Hair follicle dermal papilla cell (primary cell): ENCODE results near the gene RBM12. TPM values are rescaled to one million over a fixed set of nuclear protein-coding genes. Genes with fewer than 3 reads are reported as not detected.

ENCODE experiments used
- small RNA-seq: library from RNA; depleted of rRNA; stranded (forward); fragments of <200 nt; gene quantifications from one replicate; pipeline ENCODE3, GENCODE V24; 2012
- total RNA-seq: library from RNA; depleted of rRNA; stranded (reverse); fragments of >200 nt; gene quantifications from 2 replicates; pipeline ENCODE4 v1.2.3, GENCODE V29; 2012

RBM12 gene
- total RNA-seq: 58.7 and 70.9 TPM in 2 replicates

GRCh38 chr20:35664466-35665206, at the start of gene RBM12, which contains the start of gene CPNE1:
TSS of gene RBM12 (minus strand) at chr20:35664900. CDS start at chr20:35655322, 9,578 bp downstream.
TSS of gene CPNE1 (minus strand) at chr20:35664900. CDS start at chr20:35632923, 31,977 bp downstream.

DNA sequence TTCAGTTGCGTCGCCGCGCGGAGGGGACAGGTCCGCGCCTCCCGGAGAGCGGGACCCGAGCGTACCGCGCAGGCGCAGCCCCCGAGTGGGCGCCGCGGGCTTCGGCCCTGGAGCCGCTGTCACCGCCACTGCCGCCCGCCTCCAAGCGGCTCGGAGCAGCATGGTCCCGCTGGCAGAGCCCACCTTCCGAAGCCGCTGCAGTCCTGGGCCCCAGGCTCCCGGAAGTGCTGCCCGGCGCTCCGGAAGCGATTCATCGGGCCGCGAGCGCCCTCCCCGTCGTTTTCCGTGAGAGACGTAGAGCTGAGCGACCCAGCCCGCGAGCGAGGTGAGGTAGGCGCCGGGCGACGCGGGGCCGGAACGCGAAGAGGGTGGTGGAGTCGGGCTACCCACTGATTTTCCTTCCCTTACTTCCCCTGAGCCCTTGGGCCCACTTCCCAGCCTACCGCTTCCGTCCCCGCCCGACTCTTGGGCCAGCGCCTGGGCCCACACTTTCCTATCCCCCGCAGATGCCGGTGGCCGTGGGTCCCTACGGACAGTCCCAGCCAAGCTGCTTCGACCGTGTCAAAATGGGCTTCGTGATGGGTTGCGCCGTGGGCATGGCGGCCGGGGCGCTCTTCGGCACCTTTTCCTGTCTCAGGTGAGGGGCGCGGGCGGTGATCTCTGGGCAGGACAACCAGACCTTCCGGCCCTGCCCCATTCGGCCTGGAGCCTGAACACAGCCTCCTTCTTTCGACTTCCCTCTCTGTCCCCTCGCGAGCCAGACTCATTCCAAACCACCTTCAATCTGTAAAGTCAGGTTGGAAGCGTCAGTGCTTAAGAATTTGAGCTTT, 34.6 kb upstream of the RBM12 start, which contains the start of the genes NFS1 and ROMO1:
Gene NFS1 (minus strand): TSS at position 226 of the 830 bp plus-strand sequence. CDS start 64 bp downstream, at position 162.
Gene ROMO1 (plus strand): TSS at position 279 of the 830 bp plus-strand sequence. CDS start 228 bp downstream, at position 507.

GRCh38 chr20:35615667-35616464, 48.8 kb downstream of the RBM12 start, which contains the start of gene SPAG4:
TSS of gene SPAG4 (plus strand) at chr20:35615829. CDS start at chr20:35616004, 175 bp downstream.

Small RNA genes lying within 50 kb of the gene (small RNA-seq; reads per million reads assigned to genes)
- gene RNU6-759P: not detected

Other genes starting within 250 kb of the RBM12 start
- gene GDF5, start 226.7 kb downstream of the RBM12 start, total RNA-seq: 39.0 and 61.7 TPM in 2 replicates
- gene CEP250, start 209.3 kb downstream of the RBM12 start, total RNA-seq: 24.2 and 35.7 TPM in 2 replicates
- gene C20orf173, start 135.2 kb downstream of the RBM12 start, total RNA-seq: not detected in 2 replicates
- gene ERGIC3, start 122.8 kb downstream of the RBM12 start, total RNA-seq: 282 and 421 TPM in 2 replicates
- gene SPAG4, start 49.1 kb downstream of the RBM12 start, total RNA-seq: 2.1 and 4.6 TPM in 2 replicates
- 131 and 200 TPM in 2 replicates for gene CPNE1, start within 50 bp of the RBM12 start, total RNA-seq
- gene NFS1, start 34.5 kb upstream of the RBM12 start, total RNA-seq: 20.3 and 24.0 TPM in 2 replicates
- 79.3 and 126 TPM in 2 replicates for gene ROMO1, start 34.5 kb upstream of the RBM12 start, total RNA-seq
- gene RBM39, start 77.4 kb upstream of the RBM12 start, total RNA-seq: 197 and 296 TPM in 2 replicates
- 37.3 and 37.8 TPM in 2 replicates for gene PHF20, start 107.1 kb upstream of the RBM12 start, total RNA-seq